Measurements from ENCODE around the gene CHTF18. TPM values are rescaled to one million over a fixed set of nuclear protein-coding genes. Genes with fewer than 3 reads are reported as not detected.

Gene CHTF18
- total RNA-seq, 1 experiment from 2014 or later = 102 TPM

GRCh38 chr16:787321-787966, 976 bp upstream of the CHTF18 start:
- ChIA-PET CTCF (interaction anchor here (0.6 kb wide), 1 partner anchor 44 kb away, joined by 6 read pairs; no protein-coding TSS in a partner anchor), POLR2A (interaction anchor here (0.9 to 1.4 kb wide), 5 partner anchors 16 to 312 kb away, joined by 3 to 12 read pairs (median 8); partner anchors contain the start of genes ANTKMT and CIAO3)
- no TSS peak for BruUV-seq (replicated peaks)
- Mint-ChIP-seq H3K4me3 (ENCODE audit: unreplicated experiment) (peak overlapping the region; percentile 82), H3K36me3 (ENCODE audit: insufficient read depth, unreplicated experiment) (peaks cover 40% of the 10 kb centered on the region), H3K27me3 (ENCODE audit: insufficient read depth, unreplicated experiment) (no peaks in the 10 kb centered on the region), H3K9me3 (ENCODE audit: unreplicated experiment) (no peaks in the 10 kb centered on the region), H3K27ac (ENCODE audit: unreplicated experiment) (no peak overlapping the region), H3K4me1 (ENCODE audit: low read depth, unreplicated experiment) (no peaks in the 10 kb centered on the region)
- Histone ChIP-seq H3K9me3 (no peaks in the 10 kb centered on the region), H3K27me3 (replicated peaks; ENCODE audit: control insufficient read depth, insufficient read depth, low read length) (no peaks in the 10 kb centered on the region), H3K4me3 (ENCODE audit: low read depth, low read length) (peak overlapping the region; percentile 95), H3K4me1 (peaks cover 11% of the 10 kb centered on the region; the same call in 1 of the 2 replicates), H3K36me3 (ENCODE audit: control insufficient read depth, insufficient read depth, low read length) (peaks cover 3% of the 10 kb centered on the region; the same call in 1 of the 2 replicates)
- intact Hi-C loops (cut with micrococcal nuclease; ENCODE audit: unreplicated experiment) = loop anchor here (5.0 to 10.0 kb wide), 2 partner anchors 45 to 73 kb away; partner anchors contain the start of genes CIAO3 and METRN
- no peak for DNase-seq
- no peak for TF ChIP-seq CTCF (IDR thresholded peaks at IDR 0.05; ENCODE audit: insufficient read depth in 1 of 2, low read depth in 1 of 2, low read length in 1 of 2, severe bottlenecking in 1 of 2, unreplicated experiment in 1 of 2)

- Mint-ChIP-seq H3K36me3 (ENCODE audit: insufficient read depth, unreplicated experiment) (peaks cover 36% of the 10 kb centered on the region), H3K4me1 (ENCODE audit: low read depth, unreplicated experiment) (no peaks in the 10 kb centered on the region), H3K27ac (ENCODE audit: unreplicated experiment) (no peak within 1 kb of the TSS), H3K9me3 (ENCODE audit: unreplicated experiment) (no peaks in the 10 kb centered on the region), H3K27me3 (ENCODE audit: insufficient read depth, unreplicated experiment) (no peaks in the 10 kb centered on the region), H3K4me3 (ENCODE audit: unreplicated experiment) (peak within 1 kb of the TSS; percentile 82)
- peaks cover 3% of the 10 kb centered on the region; the same call in 1 of the 2 replicates for H3K36me3 ChIP-seq (ENCODE audit: control insufficient read depth, insufficient read depth, low read length)
- H3K27me3 ChIP-seq (replicated peaks; ENCODE audit: control insufficient read depth, insufficient read depth, low read length) = no peaks in the 10 kb centered on the region
- intact Hi-C loops (cut with micrococcal nuclease; ENCODE audit: unreplicated experiment) = loop anchor here (5.0 to 10.0 kb wide), 2 partner anchors 46 to 73 kb away; partner anchors contain the start of genes CIAO3 and METRN
- POLR2A ChIA-PET = interaction anchor here (0.9 to 1.4 kb wide), 6 partner anchors 13 to 311 kb away, joined by 3 to 12 read pairs (median 6); partner anchors contain the start of genes ANTKMT and CIAO3
- H3K9me3 ChIP-seq = no peaks in the 10 kb centered on the region
- peak in 1 of 2 experiments; percentile 54 for DNase-seq
- CTCF ChIA-PET = interaction anchor here (0.9 to 1.2 kb wide), 4 partner anchors 19 to 68 kb away, joined by 3 to 4 read pairs (median 4); no protein-coding TSS in a partner anchor
- peaks cover 11% of the 10 kb centered on the region; the same call in 1 of the 2 replicates for H3K4me1 ChIP-seq
- TF ChIP-seq CTCF (IDR thresholded peaks at IDR 0.05; ENCODE audit: insufficient read depth in 1 of 2, low read depth in 1 of 2, low read length in 1 of 2, severe bottlenecking in 1 of 2, unreplicated experiment in 1 of 2) = no peak
- peak within 1 kb of the TSS; percentile 97 for H3K4me3 ChIP-seq (ENCODE audit: low read depth, low read length)
- no TSS peak for BruUV-seq (replicated peaks)
These were observed 432 bp upstream of the CHTF18 start, which contains the start of gene RPUSD1 for GRCh38 chr16:787978-788398. Gene RPUSD1, minus strand, starts transcription at chr16:788381. Its CDS starts 644 bp downstream, at chr16:787737.

GRCh38 chr16:789191-789850, 901 bp downstream of the CHTF18 start:
- ChIA-PET CTCF (interaction anchor here (0.8 to 0.9 kb wide), 3 partner anchors 40 to 284 kb away, joined by 3 to 6 read pairs (median 4); no protein-coding TSS in a partner anchor), POLR2A (interaction anchor here (0.6 to 1.4 kb wide), 2 partner anchors 69 to 125 kb away, joined by 3 to 12 read pairs; partner anchors contain the start of gene ANTKMT)
- H3K27ac Mint-ChIP-seq (ENCODE audit: unreplicated experiment) = no peak overlapping the region
- H3K4me3 Mint-ChIP-seq (ENCODE audit: unreplicated experiment) = peak overlapping the region; percentile 82
- TF ChIP-seq CTCF (IDR thresholded peaks at IDR 0.05; ENCODE audit: insufficient read depth in 1 of 2, low read depth in 1 of 2, low read length in 1 of 2, severe bottlenecking in 1 of 2, unreplicated experiment in 1 of 2) = no peak
- no peaks in the 10 kb centered on the region for H3K9me3 Mint-ChIP-seq (ENCODE audit: unreplicated experiment)
- intact Hi-C loops (cut with micrococcal nuclease; ENCODE audit: unreplicated experiment) = loop anchor here (5.0 to 10.0 kb wide), 2 partner anchors 47 to 75 kb away; partner anchors contain the start of genes CIAO3 and METRN
- H3K27me3 Mint-ChIP-seq (ENCODE audit: insufficient read depth, unreplicated experiment) = no peaks in the 10 kb centered on the region
- no peaks in the 10 kb centered on the region for H3K4me1 Mint-ChIP-seq (ENCODE audit: low read depth, unreplicated experiment)
- no peaks in the 10 kb centered on the region for H3K9me3 ChIP-seq
- peaks cover 11% of the 10 kb centered on the region; the same call in 1 of the 2 replicates for H3K4me1 ChIP-seq
- peaks cover 3% of the 10 kb centered on the region; the same call in 1 of the 2 replicates for H3K36me3 ChIP-seq (ENCODE audit: control insufficient read depth, insufficient read depth, low read length)
- peak overlapping the region; percentile 97 for H3K4me3 ChIP-seq (ENCODE audit: low read depth, low read length)
- H3K27me3 ChIP-seq (replicated peaks; ENCODE audit: control insufficient read depth, insufficient read depth, low read length) = no peaks in the 10 kb centered on the region
- DNase-seq = no peak
- BruUV-seq (replicated peaks) = TSS peak; percentile 75
- peaks cover 30% of the 10 kb centered on the region for H3K36me3 Mint-ChIP-seq (ENCODE audit: insufficient read depth, unreplicated experiment)
